Left kidney (tissue), 2 donors: ENCODE results near the gene SSBP2. TPM values are rescaled to one million over a fixed set of nuclear protein-coding genes. Genes with fewer than 3 reads are reported as not detected.
"Not testable (repeated sequence)": the region's sequence is repeated elsewhere in the genome, so short reads cannot be mapped to it uniquely, and the experiment has no call there.

Experiments used
- DNase-seq: peaks from one replicate; pipeline ENCODE4 v3.0.0-alpha.2; 2013
- polyA plus RNA-seq: library from polyadenylated mRNA; unstranded; fragments of 120-200 nt; gene quantifications from one replicate; pipeline ENCODE4 v1.2.1, GENCODE V29; 2013; ENCODE audit not compliant: insufficient read length

Gene SSBP2
- polyA plus RNA-seq, 1 donor, result 98.5 TPM

DNA sequence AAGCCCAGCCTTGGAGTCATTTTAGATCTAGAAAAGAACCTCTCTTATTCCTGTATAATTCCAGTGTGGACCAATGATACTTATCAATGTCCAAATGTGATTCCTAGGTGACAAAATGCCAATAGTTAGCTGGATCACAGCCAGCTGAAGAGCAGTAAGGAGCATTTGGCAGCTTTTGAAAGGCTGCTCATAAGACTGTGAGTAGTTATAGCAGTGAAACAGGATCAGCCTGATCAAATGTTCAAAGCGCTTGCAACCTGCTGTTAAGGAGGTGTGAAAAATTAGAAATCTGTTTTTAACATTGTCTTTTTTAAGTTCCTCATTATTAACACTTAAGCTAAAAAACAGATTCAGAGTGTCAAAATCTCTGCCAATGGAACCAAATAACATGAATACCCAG is 85.1 kb downstream of the SSBP2 start:
- DNase-seq, result no peak

DNA sequence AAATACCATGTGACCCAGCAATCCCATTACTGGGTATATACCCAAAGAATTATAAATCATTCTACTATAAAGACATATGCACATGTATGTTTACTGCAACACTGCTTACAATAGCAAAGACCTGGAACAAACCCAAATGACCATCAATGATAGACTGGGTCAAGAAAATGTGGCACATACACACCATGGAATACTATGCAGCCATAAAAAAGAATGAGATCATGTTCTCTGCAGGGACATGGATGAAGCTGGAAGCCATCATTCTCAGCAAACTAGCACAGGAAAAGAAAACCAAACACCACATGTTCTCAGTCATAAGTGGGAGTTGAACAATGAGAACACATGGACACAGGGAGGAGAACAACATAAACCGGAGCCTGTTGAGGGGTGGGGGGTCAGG is 90.3 kb downstream of the SSBP2 start:
- DNase-seq, result not testable (repeated sequence)

GRCh38 chr5:81657386-81657785 is 93.5 kb downstream of the SSBP2 start:
- DNase-seq, result peak; percentile 13

GRCh38 chr5:81656783-81657182 is 94.1 kb downstream of the SSBP2 start:
- DNase-seq, result no peak

DNA sequence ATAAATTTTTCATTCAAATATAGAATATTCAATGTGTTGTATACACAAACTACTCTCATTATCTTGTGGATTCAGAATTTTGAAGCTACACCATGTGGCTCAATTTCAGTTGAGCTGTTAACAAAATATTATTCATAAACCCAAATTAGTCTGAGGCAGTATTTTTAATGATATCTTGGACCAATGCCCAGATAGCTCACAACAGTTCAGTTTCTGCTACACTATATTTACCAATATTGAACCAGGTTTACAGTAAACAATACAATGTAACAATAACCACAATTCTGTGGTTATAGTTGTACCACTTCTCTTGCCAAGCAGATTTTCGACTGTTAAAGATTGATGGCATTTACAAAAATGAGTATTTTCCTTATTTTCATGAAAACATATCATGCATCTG is 99.9 kb downstream of the SSBP2 start:
- no peak for DNase-seq

- DNase-seq, result no peak
Measured at GRCh38 chr5:81646469-81646995, 104.4 kb downstream of the SSBP2 start.

DNA sequence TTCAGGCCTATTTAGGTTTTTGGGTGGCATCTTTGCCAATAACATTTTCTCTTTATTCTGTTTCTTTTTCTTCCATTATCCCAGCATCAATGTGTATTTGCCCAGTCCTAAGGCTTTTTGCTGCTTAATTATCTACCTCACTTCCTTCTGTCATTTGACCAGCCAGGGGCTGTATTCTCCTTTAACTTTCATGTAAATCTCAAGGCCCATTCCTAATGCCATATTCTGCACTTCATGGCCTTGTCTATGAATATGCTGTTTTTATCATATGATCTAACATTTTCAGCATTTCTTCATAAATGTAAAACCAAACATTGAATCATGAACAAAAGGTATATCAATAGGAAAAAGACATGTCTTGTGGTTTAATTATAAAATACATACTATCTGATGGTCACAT is 108.7 kb downstream of the SSBP2 start:
- DNase-seq, result no peak

DNA sequence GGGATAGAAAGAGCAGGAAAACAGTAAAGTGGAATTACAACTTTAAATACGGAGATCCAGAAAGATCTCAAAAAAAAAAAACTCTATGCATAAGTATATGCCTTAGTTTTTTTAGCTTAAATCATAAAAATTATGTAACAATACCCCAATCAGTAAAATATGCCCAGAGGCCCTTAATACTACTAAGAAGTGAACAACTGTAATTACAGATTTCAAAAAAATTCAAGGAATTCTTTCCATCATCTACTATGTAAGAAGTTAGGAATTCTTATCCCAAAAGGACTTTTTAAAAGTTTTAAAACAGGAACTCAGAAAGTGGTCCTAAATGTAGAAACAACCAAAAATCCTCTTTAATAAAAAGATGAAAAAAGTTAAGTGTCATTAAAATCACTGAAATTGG is 111.3 kb downstream of the SSBP2 start:
- no peak for DNase-seq

DNA sequence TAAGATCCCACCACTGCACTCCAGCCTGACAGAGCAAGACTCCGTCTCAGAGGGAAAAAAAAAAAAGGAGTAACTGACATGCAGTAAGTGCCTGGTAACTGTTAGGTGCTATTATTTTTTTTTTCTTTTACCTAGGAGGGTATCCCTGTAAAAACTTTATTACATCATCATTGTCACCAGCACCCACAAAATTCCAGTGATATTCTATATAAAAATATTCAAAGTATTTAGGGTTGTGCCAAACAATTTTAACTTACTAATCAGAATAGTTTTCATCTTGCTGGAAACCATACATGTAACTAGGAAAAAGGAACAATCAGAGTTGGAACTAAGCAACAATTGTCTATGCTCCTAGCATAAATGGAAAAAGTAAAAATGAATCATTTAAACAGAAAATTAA is 112.4 kb downstream of the SSBP2 start:
- no peak for DNase-seq

DNA sequence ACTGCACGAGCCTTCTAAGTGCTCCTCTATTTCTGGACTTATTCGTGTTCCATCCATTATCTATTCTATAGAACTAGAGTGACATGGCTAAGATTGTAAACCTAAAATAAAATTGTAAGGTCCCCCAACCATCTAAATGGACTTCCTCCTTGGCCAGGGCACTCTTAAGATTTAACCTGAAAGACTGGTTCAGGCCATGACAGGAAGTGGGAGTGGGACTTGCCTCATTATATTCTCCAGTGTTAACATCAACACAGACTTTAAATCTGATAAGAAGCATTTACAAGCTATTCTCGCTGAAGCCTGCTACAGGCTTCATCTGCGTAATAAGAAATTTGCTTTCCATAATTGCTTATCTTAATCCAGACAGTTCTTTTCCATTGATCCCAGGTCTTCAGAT is 117.0 kb downstream of the SSBP2 start:
- DNase-seq, result no peak

DNA sequence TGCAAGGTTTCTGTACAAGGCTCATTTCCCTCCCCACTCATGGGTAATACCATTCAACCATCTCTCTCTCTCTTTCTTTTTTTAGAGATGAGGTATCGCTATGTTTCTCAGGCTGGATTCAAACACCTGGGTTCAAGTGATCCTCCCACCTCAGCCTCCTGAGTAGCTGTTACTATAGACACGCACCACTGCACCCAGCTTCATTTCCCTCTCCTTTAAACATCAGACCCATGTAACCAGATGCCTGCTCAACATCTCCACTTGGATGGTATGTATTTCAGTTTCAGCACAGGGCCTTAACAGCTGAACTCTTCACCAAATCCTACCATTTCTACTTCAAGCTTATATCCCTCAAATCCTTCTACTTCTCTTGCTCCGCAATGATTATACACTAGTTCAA is 117.4 kb downstream of the SSBP2 start:
- no peak for DNase-seq

- no peak for DNase-seq
Measured at GRCh38 chr5:81632679-81633078, 118.2 kb downstream of the SSBP2 start.

GRCh38 chr5:81631621-81632020 is 119.3 kb downstream of the SSBP2 start:
- DNase-seq, result no peak

DNA sequence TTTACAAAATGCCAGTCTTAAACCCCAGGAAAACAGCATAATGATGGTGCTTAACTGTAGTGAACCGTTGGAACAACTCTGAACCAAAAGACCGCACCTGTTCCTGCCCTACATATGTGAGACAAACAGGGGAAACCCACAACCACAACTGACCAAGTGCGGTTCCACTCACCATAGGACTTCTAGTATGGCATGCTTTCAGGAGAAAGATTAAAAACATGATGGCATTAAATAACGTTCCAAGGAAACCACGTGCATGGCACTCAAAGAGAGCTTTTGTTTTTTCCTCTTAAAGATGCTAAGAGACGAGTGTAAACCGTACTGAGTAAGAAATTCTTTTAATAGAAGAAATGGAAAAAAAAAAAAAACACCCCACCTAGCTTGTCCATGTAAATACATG is 119.8 kb downstream of the SSBP2 start:
- DNase-seq, result no peak

GRCh38 chr5:81630684-81631083 is 120.2 kb downstream of the SSBP2 start:
- DNase-seq, result no peak

DNA sequence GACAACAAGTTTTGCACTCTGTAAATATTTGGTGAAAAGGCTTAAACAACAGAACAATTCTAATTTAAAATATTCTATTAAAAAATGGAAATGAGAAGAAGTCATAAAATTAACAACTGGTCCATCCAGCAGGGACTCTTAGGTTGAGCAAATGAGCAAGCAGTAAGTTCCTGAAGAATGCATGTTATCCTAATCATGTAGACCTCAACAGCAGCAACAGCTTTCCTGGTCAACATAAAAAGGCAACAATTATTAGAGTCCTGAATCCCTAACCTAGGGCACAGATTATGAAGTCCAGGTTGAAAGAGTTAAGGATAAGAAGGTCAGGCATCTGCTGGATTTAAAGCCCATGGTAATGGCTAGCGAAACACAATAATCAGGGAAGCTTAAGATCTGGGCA is 120.9 kb downstream of the SSBP2 start:
- no peak for DNase-seq

GRCh38 chr5:81628061-81628460 is 122.8 kb downstream of the SSBP2 start:
- DNase-seq, result not testable (repeated sequence)

DNA sequence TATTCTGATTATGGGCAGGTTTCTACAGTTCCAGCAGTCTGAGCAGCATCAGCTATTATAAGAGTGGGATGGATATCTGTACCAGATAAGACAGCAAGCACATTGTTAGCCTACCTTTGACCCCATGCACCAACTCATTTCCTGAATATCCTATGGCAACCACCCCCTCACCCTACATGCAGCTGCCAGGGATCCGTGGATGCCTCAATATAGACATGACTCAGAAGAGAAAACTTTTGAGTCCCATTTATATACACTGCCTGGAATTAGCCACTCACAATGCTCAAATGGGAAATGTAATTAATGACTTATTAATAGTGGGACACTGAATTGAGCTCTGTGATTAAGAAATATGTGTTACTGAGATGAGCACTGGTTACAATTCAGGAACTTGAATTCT is 124.4 kb downstream of the SSBP2 start:
- no peak for DNase-seq

DNA sequence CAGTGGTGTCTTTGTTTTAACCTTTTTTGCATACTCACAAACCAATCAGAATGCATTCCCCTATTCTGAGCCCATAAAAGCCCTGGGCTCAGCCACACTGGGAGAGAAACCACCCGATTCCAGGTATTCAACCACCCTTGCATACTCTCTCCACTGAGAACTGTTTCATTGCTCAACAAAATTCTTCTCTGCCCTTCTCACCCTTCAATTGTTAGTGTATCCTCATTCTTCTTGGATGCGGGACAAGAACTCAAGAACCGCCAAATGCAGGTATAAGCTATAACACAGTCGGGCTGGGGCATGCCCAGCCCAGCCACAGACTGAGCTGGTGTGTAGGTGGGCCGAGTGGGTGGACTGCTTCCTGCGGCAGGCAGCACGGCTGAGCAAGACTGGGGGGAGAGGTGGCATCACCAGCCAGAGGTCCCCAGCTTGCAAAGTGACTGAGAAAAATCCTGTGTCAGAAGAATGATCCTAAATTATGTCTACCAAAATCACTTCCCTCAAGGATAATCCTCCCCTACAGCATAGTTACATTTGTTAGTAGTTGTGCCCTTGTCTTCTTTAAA is 141.0 kb downstream of the SSBP2 start:
- no peak for DNase-seq

DNA sequence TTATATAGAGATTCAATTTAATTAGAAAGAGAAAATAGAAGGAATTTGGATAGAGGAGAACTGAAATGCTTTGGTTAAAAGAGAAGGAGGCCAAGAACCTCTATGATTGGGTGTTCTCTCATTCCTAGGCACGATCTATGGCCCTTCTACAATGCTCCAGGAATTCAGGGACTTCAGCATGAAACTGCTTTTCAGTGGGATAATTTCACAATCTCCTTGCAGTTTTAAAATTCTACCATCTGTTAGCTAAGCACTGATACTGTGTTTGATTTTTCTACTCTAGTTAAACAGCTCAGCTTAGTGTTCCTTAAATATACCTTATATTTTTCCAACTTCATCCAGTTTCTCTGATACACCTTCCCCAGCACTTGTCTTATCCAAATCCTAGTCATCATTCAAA is 141.9 kb downstream of the SSBP2 start:
- no peak for DNase-seq

- DNase-seq, result no peak
Measured at GRCh38 chr5:81607693-81608092, 143.2 kb downstream of the SSBP2 start.

- no peak for DNase-seq
Measured at GRCh38 chr5:81606150-81606549, 144.7 kb downstream of the SSBP2 start.

- DNase-seq, result no peak
Measured at GRCh38 chr5:81605299-81605698, 145.6 kb downstream of the SSBP2 start.

DNA sequence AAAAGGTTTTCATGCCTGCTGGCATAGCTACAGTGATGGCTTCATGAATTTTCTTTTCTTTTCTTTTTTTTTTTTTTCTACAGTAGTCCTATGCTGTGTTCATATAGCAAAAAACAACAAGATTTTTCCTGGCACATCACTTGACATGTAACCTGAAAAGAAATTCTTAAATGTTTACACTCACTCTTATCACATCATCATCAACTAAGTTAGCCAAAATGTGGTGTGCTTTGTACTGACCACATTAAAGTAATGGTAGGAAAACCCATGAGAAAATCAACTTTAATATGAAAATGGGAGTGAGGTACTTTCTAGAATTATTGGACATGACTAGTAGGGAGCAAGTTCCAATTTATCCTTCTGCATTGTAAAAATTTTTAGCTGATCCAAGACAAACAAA is 146.7 kb downstream of the SSBP2 start:
- DNase-seq, result no peak

DNA sequence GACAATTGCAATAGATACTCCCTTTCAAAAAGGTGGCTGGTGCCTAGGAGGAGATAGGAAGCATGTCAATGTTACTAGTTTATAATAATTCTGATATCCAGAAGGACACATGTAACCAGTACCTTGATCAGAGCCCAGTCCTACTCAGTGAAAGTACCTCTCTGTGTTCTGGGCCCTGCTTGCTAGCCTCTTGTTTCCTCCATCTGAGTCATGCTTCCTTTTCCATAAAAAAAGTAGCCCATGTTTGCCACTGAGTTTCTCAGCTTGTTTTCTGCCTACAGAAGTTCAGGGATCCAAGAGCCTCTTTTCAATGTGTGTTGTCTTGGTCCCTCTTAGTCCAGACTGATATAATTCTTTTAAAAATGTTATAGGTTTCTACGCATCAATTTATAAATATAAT is 149.0 kb downstream of the SSBP2 start:
- no peak for DNase-seq
